ENCODE data around the gene AMN1. TPM values are rescaled to one million over a fixed set of nuclear protein-coding genes. Genes with fewer than 3 reads are reported as not detected.
"Not testable (repeated sequence)": the region's sequence is repeated elsewhere in the genome, so short reads cannot be mapped to it uniquely, and the experiment has no call there.

AMN1 gene
- total and polyA plus RNA-seq, 11 donors: 8.5 to 22.5 (median 16.3) TPM

GRCh38 chr12:31724557-31724956, 4.3 kb downstream of the AMN1 start:
- peak overlapping the region in 1 of 12 donors; percentile 10 for H3K27ac ChIP-seq
- intact Hi-C loops (cut with DNase I): loop anchor here in 2 of 10 donors (10.0 kb wide), 2 partner anchors 150 to 230 kb away; partner anchors contain the start of gene RESF1 (in 1 of the 2)
- H3K4me3 ChIP-seq: no peak overlapping the region
- H3K4me1 ChIP-seq: peaks cover 0 to 57% (median 13%) of the 10 kb centered on the region in 12 donors
- H3K36me3 ChIP-seq: peaks cover 0 to 3% (median 0%) of the 10 kb centered on the region in 9 donors
- no peak for DNase-seq
- TF ChIP-seq CTCF (IDR thresholded peaks at IDR 0.05): no peak
- TF ChIP-seq POLR2A (IDR thresholded peaks at IDR 0.05): no peak
- 91 to 96% (median 93%) methylated on average over 2 of the region's 2 CpGs for WGBS, 4 donors
- H3K27me3 ChIP-seq: no peaks in the 10 kb centered on the region
- ATAC-seq: no peak
- peaks cover 0 to 7% (median 0%) of the 10 kb centered on the region in 12 donors for H3K9me3 ChIP-seq

DNA sequence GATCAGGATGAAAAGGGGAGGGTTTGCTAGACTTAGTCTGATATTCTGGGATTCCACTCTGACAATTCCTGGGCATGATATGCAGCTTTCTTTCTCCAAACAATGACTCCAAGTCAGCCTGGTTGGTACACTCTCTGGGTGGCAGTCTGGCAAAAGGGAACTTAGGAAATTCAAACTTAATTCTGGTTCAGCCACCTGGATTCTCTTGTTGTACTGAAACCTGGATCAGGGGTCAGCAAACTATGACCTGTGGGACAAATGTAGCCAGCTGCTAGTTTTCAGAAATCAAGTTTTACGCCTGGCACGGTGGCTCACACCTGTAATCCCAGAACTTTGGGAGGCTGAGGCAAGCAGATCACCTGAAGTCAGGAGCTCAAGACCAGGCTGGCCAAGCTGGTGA, 6.2 kb downstream of the AMN1 start:
- Histone ChIP-seq H3K9me3 (peaks cover 0 to 7% (median 0%) of the 10 kb centered on the region in 12 donors), H3K27ac (no peak overlapping the region), H3K27me3 (no peaks in the 10 kb centered on the region), H3K4me1 (peaks cover 0 to 48% (median 7%) of the 10 kb centered on the region in 12 donors), H3K4me3 (no peak overlapping the region), H3K36me3 (peaks cover 0 to 16% (median 3%) of the 10 kb centered on the region in 9 donors)
- ATAC-seq (no peak), DNase-seq (no peak)
- intact Hi-C loops (cut with DNase I): loop anchor here in 2 of 10 donors (10.0 kb wide), 2 partner anchors 152 to 232 kb away; partner anchors contain the start of gene RESF1 (in 1 of the 2)
- WGBS, 4 donors: 94 to 96% (median 95%) methylated on average over 2 of the region's 2 CpGs
- TF ChIP-seq POLR2A (IDR thresholded peaks at IDR 0.05) (no peak), CTCF (IDR thresholded peaks at IDR 0.05) (no peak)

GRCh38 chr12:31718542-31719198, 10.2 kb downstream of the AMN1 start:
- Histone ChIP-seq H3K9me3 (peaks cover 0 to 17% (median 0%) of the 10 kb centered on the region in 12 donors), H3K36me3 (peaks cover 0 to 16% (median 3%) of the 10 kb centered on the region in 9 donors), H3K4me1 (peaks cover 0 to 35% (median 0%) of the 10 kb centered on the region in 12 donors)
- H3K4me3 ChIP-seq; H3K27ac ChIP-seq; H3K27me3 ChIP-seq; intact Hi-C loops (cut with DNase I); DNase-seq; ATAC-seq: not testable (repeated sequence)
- WGBS, 4 donors: 96 to 97% (median 96%) methylated on average over 13 to 15 of the region's 15 CpGs

GRCh38 chr12:31716998-31717397, 11.8 kb downstream of the AMN1 start:
- DNase-seq; H3K27ac ChIP-seq; H3K4me3 ChIP-seq; H3K27me3 ChIP-seq; ATAC-seq; intact Hi-C loops (cut with DNase I): not testable (repeated sequence)
- H3K4me1 ChIP-seq: peaks cover 0 to 27% (median 0%) of the 10 kb centered on the region in 12 donors
- WGBS, 4 donors: 85 to 97% (median 97%) methylated on average over 4 of the region's 4 CpGs
- H3K36me3 ChIP-seq: peaks cover 0 to 16% (median 3%) of the 10 kb centered on the region in 9 donors
- peaks cover 0 to 25% (median 0%) of the 10 kb centered on the region in 12 donors for H3K9me3 ChIP-seq

DNA sequence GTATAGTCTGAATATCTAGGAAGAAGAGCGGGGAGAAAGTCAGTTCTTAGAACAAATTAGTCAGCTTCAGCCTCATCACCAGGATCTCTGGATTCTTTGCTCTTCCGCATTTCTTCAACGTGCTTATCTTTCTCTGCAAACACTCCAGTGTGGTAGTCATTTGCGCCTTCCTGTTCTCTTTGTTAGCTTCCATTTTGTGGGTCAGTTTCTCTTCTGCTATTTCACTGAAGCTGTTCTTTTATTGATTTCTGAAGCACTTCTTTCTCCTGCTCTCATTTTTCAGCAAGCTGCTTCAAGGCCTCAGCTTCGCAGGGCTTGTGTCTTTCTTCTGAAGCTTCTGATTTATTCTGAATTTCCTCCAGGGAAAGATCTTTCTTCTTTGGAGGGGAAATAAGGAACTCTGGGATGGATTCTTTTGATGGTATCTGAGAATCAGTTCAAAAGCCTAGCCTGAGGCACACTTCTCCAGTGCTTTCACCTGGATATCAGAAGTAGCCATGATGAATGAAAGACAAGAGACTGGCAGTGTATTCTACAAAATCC, 13.5 kb downstream of the AMN1 start:
- Histone ChIP-seq H3K4me1 (peaks cover 0 to 17% (median 0%) of the 10 kb centered on the region in 12 donors), H3K36me3 (peaks cover 0 to 16% (median 3%) of the 10 kb centered on the region in 9 donors), H3K27me3 (no peaks in the 10 kb centered on the region), H3K4me3 (peak overlapping the region in 2 of 12 donors; percentile 0 to 26), H3K27ac (peak overlapping the region in 3 of 12 donors; percentile 5 to 89 (median 27)), H3K9me3 (peaks cover 0 to 25% (median 0%) of the 10 kb centered on the region in 12 donors)
- intact Hi-C loops (cut with DNase I): no loop called here
- WGBS, 4 donors: 61 to 70% (median 66%) methylated on average over 5 of the region's 5 CpGs
- DNase-seq (no peak), ATAC-seq (peak in 2 of 4 donors; percentile 49 to 50)
- TF ChIP-seq POLR2A (IDR thresholded peaks at IDR 0.05) (no peak), CTCF (IDR thresholded peaks at IDR 0.05) (no peak)
